BLaER1 (cell line): Measurements from ENCODE around the gene CKAP2L.

Experiments used
- H3K27ac ChIP-seq: shearing (Covaris generic); formaldehyde crosslinking; 2 replicates; pipeline ENCODE4 v1.8.1; 2022
- H3K27me3 ChIP-seq: shearing (Covaris generic); formaldehyde crosslinking; 2 replicates; pipeline ENCODE4 v1.8.1; 2022
- H3K36me3 ChIP-seq: shearing (Covaris generic); formaldehyde crosslinking; 2 replicates; pipeline ENCODE4 v1.8.1; 2022
- H3K4me1 ChIP-seq: shearing (Covaris generic); formaldehyde crosslinking; 2 replicates; pipeline ENCODE4 v1.8.1; 2022
- H3K4me2 ChIP-seq: shearing (Covaris generic); formaldehyde crosslinking; 2 replicates; pipeline ENCODE4 v1.8.1; 2022
- H3K4me3 ChIP-seq: shearing (Covaris generic); formaldehyde crosslinking; 2 replicates; pipeline ENCODE4 v1.8.1; 2022
- H3K9ac ChIP-seq: shearing (Covaris generic); formaldehyde crosslinking; 2 replicates; pipeline ENCODE4 v1.8.1; 2022
- H3K9me3 ChIP-seq: shearing (Covaris generic); formaldehyde crosslinking; 2 replicates; pipeline ENCODE4 v1.8.1; 2022
- H4K20me1 ChIP-seq: shearing (Covaris generic); formaldehyde crosslinking; 2 replicates; pipeline ENCODE4 v1.8.1; 2022
- Cebpa-rat ChIP-seq: shearing (Covaris generic); IDR thresholded peaks from 2 replicates; pipeline ENCODE4 v1.8.1; 2022

The CKAP2L gene, protein sequence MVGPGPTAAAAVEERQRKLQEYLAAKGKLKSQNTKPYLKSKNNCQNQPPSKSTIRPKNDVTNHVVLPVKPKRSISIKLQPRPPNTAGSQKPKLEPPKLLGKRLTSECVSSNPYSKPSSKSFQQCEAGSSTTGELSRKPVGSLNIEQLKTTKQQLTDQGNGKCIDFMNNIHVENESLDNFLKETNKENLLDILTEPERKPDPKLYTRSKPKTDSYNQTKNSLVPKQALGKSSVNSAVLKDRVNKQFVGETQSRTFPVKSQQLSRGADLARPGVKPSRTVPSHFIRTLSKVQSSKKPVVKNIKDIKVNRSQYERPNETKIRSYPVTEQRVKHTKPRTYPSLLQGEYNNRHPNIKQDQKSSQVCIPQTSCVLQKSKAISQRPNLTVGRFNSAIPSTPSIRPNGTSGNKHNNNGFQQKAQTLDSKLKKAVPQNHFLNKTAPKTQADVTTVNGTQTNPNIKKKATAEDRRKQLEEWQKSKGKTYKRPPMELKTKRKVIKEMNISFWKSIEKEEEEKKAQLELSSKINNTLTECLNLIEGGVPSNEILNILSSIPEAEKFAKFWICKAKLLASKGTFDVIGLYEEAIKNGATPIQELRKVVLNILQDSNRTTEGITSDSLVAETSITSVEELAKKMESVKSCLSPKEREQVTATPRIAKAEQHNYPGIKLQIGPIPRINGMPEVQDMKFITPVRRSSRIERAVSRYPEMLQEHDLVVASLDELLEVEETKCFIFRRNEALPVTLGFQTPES

GRCh38 chr2:112764071-112765044 is at the start of gene CKAP2L:
TSS of gene CKAP2L (minus strand) at chr2:112764609. CDS start at chr2:112764598, 11 bp downstream.
- Histone ChIP-seq H3K27ac (peak within 1 kb of the TSS; percentile 81), H3K9me3 (peaks cover 16% of the 10 kb centered on the region; the same call in 1 of the 2 replicates), H3K27me3 (no peaks in the 10 kb centered on the region), H3K36me3 (peaks cover 27% of the 10 kb centered on the region), H3K9ac (peak within 1 kb of the TSS; percentile 78), H3K4me1 (peaks cover 45% of the 10 kb centered on the region), H4K20me1 (no peaks in the 10 kb centered on the region), H3K4me2 (peak within 1 kb of the TSS; percentile 86), H3K4me3 (peak within 1 kb of the TSS; percentile 79)
- TF ChIP-seq Cebpa-rat: no peak

- Histone ChIP-seq H3K27me3 (no peaks in the 10 kb centered on the region), H3K4me2 (no peak overlapping the region), H3K9ac (no peak overlapping the region), H3K4me1 (peaks cover 18% of the 10 kb centered on the region), H4K20me1 (no peaks in the 10 kb centered on the region), H3K4me3 (no peak overlapping the region), H3K9me3 (peaks cover 27% of the 10 kb centered on the region), H3K27ac (no peak overlapping the region), H3K36me3 (no peaks in the 10 kb centered on the region)
- no peak for TF ChIP-seq Cebpa-rat
Measured at GRCh38 chr2:112813280-112813966, 49.0 kb upstream of the CKAP2L start.

DNA sequence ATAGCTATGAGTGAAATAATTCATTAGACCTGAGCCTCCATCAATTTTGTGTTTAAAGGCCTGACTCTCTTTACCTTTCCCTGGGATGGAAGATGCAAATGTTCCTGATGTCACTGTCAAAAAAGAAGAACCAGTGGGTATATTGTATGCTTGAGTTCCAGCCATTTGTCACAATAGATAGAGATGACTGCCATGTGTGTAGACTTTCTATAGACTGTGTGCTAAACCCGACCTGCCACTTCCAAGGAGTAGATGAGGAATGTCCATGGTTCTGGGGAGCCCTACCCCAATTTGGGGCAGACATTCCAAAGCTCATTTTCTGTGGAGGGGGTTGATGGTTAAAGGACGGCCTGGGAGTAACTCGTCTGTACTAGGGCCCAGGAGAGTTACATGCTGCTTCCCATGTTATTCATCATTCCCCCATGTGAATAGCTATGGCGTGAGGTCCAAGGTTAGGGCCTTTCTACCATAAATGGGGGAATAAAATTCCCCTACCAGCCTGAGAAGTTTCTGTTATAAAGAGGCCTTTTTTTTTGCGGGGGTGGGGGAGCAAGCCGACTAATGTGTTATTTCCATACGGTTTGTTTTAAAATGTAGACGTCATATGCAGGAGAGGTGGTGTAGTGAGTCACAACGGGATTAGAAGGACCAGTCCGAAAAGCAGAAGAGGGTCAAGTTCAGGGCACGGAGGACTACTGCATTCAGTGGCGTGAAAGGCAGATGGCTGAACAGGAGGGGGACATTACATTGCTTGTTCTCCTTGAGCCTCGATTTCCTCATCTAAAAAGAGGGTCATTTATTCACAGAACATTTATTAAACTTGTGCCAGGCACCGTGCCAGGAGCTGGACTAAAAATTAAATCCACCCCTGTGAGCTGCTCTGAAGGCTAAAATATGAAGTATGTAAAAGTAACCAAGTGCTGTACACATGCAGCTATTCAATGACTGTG is 48.2 kb upstream of the CKAP2L start:
- TF ChIP-seq Cebpa-rat: no peak
- peaks cover 35% of the 10 kb centered on the region for H3K9me3 ChIP-seq
- peak overlapping the region; percentile 65; the same call in 1 of the 2 replicates for H3K4me2 ChIP-seq
- no peaks in the 10 kb centered on the region for H4K20me1 ChIP-seq
- no peak overlapping the region for H3K4me3 ChIP-seq
- H3K36me3 ChIP-seq: no peaks in the 10 kb centered on the region
- H3K4me1 ChIP-seq: peaks cover 13% of the 10 kb centered on the region
- H3K9ac ChIP-seq: no peak overlapping the region
- no peaks in the 10 kb centered on the region for H3K27me3 ChIP-seq
- no peak overlapping the region for H3K27ac ChIP-seq

GRCh38 chr2:112811841-112812306 is 47.5 kb upstream of the CKAP2L start:
- peaks cover 13% of the 10 kb centered on the region for H3K4me1 ChIP-seq
- H3K4me2 ChIP-seq: peak overlapping the region; percentile 65
- H3K4me3 ChIP-seq: no peak overlapping the region
- H4K20me1 ChIP-seq: no peaks in the 10 kb centered on the region
- no peaks in the 10 kb centered on the region for H3K36me3 ChIP-seq
- TF ChIP-seq Cebpa-rat: no peak
- peak overlapping the region; percentile 61 for H3K27ac ChIP-seq
- H3K9me3 ChIP-seq: peaks cover 42% of the 10 kb centered on the region
- H3K9ac ChIP-seq: no peak overlapping the region
- H3K27me3 ChIP-seq: no peaks in the 10 kb centered on the region

- no peak for TF ChIP-seq Cebpa-rat
- H3K9me3 ChIP-seq: peaks cover 42% of the 10 kb centered on the region
- no peak overlapping the region for H3K4me3 ChIP-seq
- peaks cover 13% of the 10 kb centered on the region for H3K4me1 ChIP-seq
- H3K27ac ChIP-seq: peak overlapping the region; percentile 61
- H4K20me1 ChIP-seq: no peaks in the 10 kb centered on the region
- no peaks in the 10 kb centered on the region for H3K36me3 ChIP-seq
- no peaks in the 10 kb centered on the region for H3K27me3 ChIP-seq
- H3K9ac ChIP-seq: no peak overlapping the region
- peak overlapping the region; percentile 65 for H3K4me2 ChIP-seq
Measured at GRCh38 chr2:112811276-112811831, 46.9 kb upstream of the CKAP2L start.

DNA sequence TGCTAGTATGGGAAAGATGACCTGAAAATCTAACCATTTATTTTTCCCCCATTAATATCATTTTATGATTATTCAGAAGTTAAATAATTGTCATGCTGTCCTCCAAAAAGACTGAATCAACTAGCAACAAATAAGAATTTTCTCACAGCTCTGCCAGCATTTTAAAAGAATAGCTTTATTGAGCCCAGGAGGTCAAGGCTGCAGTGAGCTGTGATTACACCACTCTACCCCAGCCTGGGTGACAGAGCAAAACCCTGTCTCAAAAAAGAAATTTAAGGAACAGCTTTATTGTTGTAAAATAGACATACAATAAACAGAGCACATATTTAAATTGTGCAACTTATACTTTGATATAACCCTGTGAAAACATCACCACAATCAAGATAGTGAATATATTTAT is 44.7 kb upstream of the CKAP2L start:
- Histone ChIP-seq H3K4me2 (no peak overlapping the region), H4K20me1 (no peaks in the 10 kb centered on the region), H3K27ac (no peak overlapping the region), H3K9me3 (peaks cover 42% of the 10 kb centered on the region), H3K36me3 (no peaks in the 10 kb centered on the region), H3K4me1 (peaks cover 18% of the 10 kb centered on the region), H3K9ac (no peak overlapping the region), H3K27me3 (no peaks in the 10 kb centered on the region), H3K4me3 (no peak overlapping the region)
- no peak for TF ChIP-seq Cebpa-rat

DNA sequence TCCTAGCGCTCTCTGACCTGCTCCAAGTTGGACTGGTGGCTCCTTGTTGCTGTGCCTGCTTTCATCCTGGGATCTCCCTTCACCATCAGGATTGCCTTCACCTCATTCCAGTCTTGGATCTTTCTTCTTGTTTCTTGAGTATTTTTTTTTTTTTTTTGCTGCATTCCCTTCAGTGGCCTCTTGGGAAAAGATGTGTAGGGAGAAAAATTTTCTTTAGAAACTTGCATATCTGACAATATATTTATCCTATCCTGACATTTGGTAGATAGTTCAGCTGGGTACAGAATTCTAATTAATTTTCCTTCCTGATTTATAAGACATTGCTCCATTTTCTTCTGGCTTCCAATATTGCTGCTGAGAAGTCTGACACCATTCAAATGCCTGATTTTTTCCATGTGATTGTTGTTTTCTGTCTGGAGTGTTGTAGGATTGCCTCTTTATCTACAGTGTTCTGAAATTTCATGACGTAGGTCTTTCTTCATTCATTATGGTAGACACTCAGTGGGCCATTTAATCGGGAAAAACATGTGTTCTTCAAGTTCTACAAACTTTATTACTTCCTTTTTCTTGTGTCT is 42.9 kb upstream of the CKAP2L start:
- no peak overlapping the region for H3K4me2 ChIP-seq
- H4K20me1 ChIP-seq: no peaks in the 10 kb centered on the region
- no peaks in the 10 kb centered on the region for H3K27me3 ChIP-seq
- H3K4me1 ChIP-seq: peaks cover 20% of the 10 kb centered on the region
- H3K27ac ChIP-seq: no peak overlapping the region
- peaks cover 46% of the 10 kb centered on the region for H3K9me3 ChIP-seq
- no peak for TF ChIP-seq Cebpa-rat
- no peak overlapping the region for H3K4me3 ChIP-seq
- H3K9ac ChIP-seq: no peak overlapping the region
- H3K36me3 ChIP-seq: no peaks in the 10 kb centered on the region
